WTC11 (cell line): Measurements from ENCODE around the gene YES1. TPM values are rescaled to one million over a fixed set of nuclear protein-coding genes. Genes with fewer than 3 reads are reported as not detected.

ENCODE experiments used
- ATAC-seq: fragments of 200-7000 bp; cut with Tn5 transposase; 2 replicates; pipeline ENCODE4 v1.10.0; 2021; ENCODE audit warnings: mild to moderate bottlenecking, moderate library complexity
- CTCF ChIA-PET: fragments of 300-600 bp; sonication (Branson Sonifier 250); formaldehyde crosslinking; loops from one replicate; lab custom pipeline; 2021; ENCODE audit warnings: antibody characterized with exemption; lab: Charles Lee
- POLR2A ChIA-PET: fragments of 350-600 bp; sonication (Branson Sonifier 250); formaldehyde crosslinking; loops from one replicate; lab custom pipeline; 2021; ENCODE audit warnings: antibody characterized with exemption; lab: Charles Lee
- DNase-seq: peaks from one replicate; pipeline ENCODE4 v3.0.0; 2021; ENCODE audit warnings: low spot score
- H3K27ac Mint-ChIP-seq: 2 replicates; pipeline ENCODE4 v1.8.0; 2021; ENCODE audit warnings: mixed read lengths
- H3K27me3 Mint-ChIP-seq: 2 replicates; pipeline ENCODE4 v1.8.0; 2021; ENCODE audit warnings: low read depth, mild to moderate bottlenecking, moderate library complexity, mixed read lengths
- H3K36me3 Mint-ChIP-seq: 2 replicates; pipeline ENCODE4 v1.8.0; 2021; ENCODE audit warnings: mixed read lengths
- H3K4me1 Mint-ChIP-seq: 2 replicates; pipeline ENCODE4 v1.8.0; 2022; ENCODE audit warnings: mixed read lengths
- H3K4me3 Mint-ChIP-seq: 2 replicates; pipeline ENCODE4 v1.8.0; 2021; ENCODE audit warnings: mild to moderate bottlenecking, moderate library complexity, mixed read lengths
- H3K9me3 Mint-ChIP-seq: 2 replicates; pipeline ENCODE4 v1.8.0; 2021; ENCODE audit warnings: mixed read lengths
- ATF1 ChIP-seq: sonication (generic); formaldehyde crosslinking; IDR thresholded peaks from 2 replicates; pipeline ENCODE4 v1.8.1; 2023; ENCODE audit warnings: mild to moderate bottlenecking, moderate library complexity, missing genetic modification reagents
- ATF3 ChIP-seq: sonication (generic); formaldehyde crosslinking; conservative IDR thresholded peaks from 2 replicates; pipeline ENCODE4 v1.8.1; 2022; ENCODE audit warnings: mild to moderate bottlenecking, missing genetic modification reagents
- CDX4 ChIP-seq: fragments of 250-450 bp; sonication (Bioruptor Pico); IDR thresholded peaks from 2 replicates; pipeline ENCODE4 v1.9.0; 2021; ENCODE audit warnings: moderate library complexity, mild to moderate bottlenecking, inconsistent platforms, borderline replicate concordance
- CREB1 ChIP-seq: sonication (generic); formaldehyde crosslinking; IDR thresholded peaks from 2 replicates; pipeline ENCODE4 v1.8.0; 2023; ENCODE audit warnings: mild to moderate bottlenecking, missing genetic modification reagents
- E2F1 ChIP-seq: sonication (generic); formaldehyde crosslinking; IDR thresholded peaks from 2 replicates; pipeline ENCODE4 v1.8.0; 2022; ENCODE audit warnings: mild to moderate bottlenecking, missing genetic modification reagents
- E2F4 ChIP-seq: sonication (generic); formaldehyde crosslinking; IDR thresholded peaks from 2 replicates; pipeline ENCODE4 v1.8.1; 2022; ENCODE audit warnings: low read depth, mild to moderate bottlenecking, moderate library complexity, missing genetic modification reagents, borderline replicate concordance
- ERG ChIP-seq: fragments of 250-450 bp; sonication (Bioruptor Pico); IDR thresholded peaks from 2 replicates; pipeline ENCODE4 v1.8.0; 2021; ENCODE audit warnings: mild to moderate bottlenecking
- GABPB1 ChIP-seq: sonication (generic); formaldehyde crosslinking; IDR thresholded peaks from 2 replicates; pipeline ENCODE4 v1.8.1; 2023; ENCODE audit warnings: mild to moderate bottlenecking, missing genetic modification reagents
- GRHL2 ChIP-seq: fragments of 250-450 bp; sonication (Bioruptor Pico); IDR thresholded peaks from 2 replicates; pipeline ENCODE4 v1.8.0; 2022; ENCODE audit warnings: mild to moderate bottlenecking, moderate library complexity; ENCODE audit not compliant: insufficient replicate concordance, severe bottlenecking
- IRF2 ChIP-seq: sonication (generic); formaldehyde crosslinking; IDR thresholded peaks from 2 replicates; pipeline ENCODE4 v1.8.0; 2022; ENCODE audit warnings: low read depth, missing genetic modification reagents, borderline replicate concordance
- KAT7 ChIP-seq: sonication (generic); formaldehyde crosslinking; IDR thresholded peaks from 2 replicates; pipeline ENCODE4 v1.8.1; 2023; ENCODE audit warnings: missing genetic modification reagents, mild to moderate bottlenecking, borderline replicate concordance
- MAX ChIP-seq: sonication (generic); formaldehyde crosslinking; IDR thresholded peaks from 2 replicates; pipeline ENCODE4 v1.8.0; 2022; ENCODE audit warnings: mild to moderate bottlenecking, missing genetic modification reagents
- MYBL2 ChIP-seq: sonication (generic); formaldehyde crosslinking; IDR thresholded peaks from 2 replicates; pipeline ENCODE4 v1.8.1; 2023; ENCODE audit warnings: mild to moderate bottlenecking, moderate library complexity, missing genetic modification reagents
- OVOL2 ChIP-seq: fragments of 250-450 bp; sonication (Bioruptor Pico); IDR thresholded peaks from 2 replicates; pipeline ENCODE4 v1.9.0; 2021; ENCODE audit warnings: mild to moderate bottlenecking, borderline replicate concordance
- SMAD4 ChIP-seq: sonication (generic); formaldehyde crosslinking; IDR thresholded peaks from 2 replicates; pipeline ENCODE4 v1.8.0; 2022; ENCODE audit warnings: mild to moderate bottlenecking, missing genetic modification reagents
- TCF7 ChIP-seq: sonication (generic); formaldehyde crosslinking; IDR thresholded peaks from 2 replicates; pipeline ENCODE4 v1.8.0; 2022; ENCODE audit warnings: mild to moderate bottlenecking, low read depth, missing genetic modification reagents, moderate library complexity
- ZMAT4 ChIP-seq: fragments of 250-450 bp; sonication (Bioruptor Pico); IDR thresholded peaks from 2 replicates; pipeline ENCODE4 v1.9.0; 2021; ENCODE audit warnings: mild to moderate bottlenecking
- ZNF138 ChIP-seq: sonication (generic); formaldehyde crosslinking; conservative IDR thresholded peaks from 2 replicates; pipeline ENCODE4 v1.8.1; 2022; ENCODE audit warnings: mild to moderate bottlenecking, moderate library complexity, missing genetic modification reagents
- ZNF232 ChIP-seq: sonication (generic); formaldehyde crosslinking; IDR thresholded peaks from 2 replicates; pipeline ENCODE4 v1.8.0; 2022; ENCODE audit warnings: mild to moderate bottlenecking, missing genetic modification reagents
- ZNF263 ChIP-seq: sonication (generic); formaldehyde crosslinking; IDR thresholded peaks from 2 replicates; pipeline ENCODE4 v1.8.1; 2022; ENCODE audit warnings: low read depth, mild to moderate bottlenecking, moderate library complexity, missing genetic modification reagents
- ZNF416 ChIP-seq: fragments of 250-450 bp; sonication (Bioruptor Pico); IDR thresholded peaks from 2 replicates; pipeline ENCODE4 v1.9.0; 2021; ENCODE audit warnings: mild to moderate bottlenecking, inconsistent platforms
- ZNF425 ChIP-seq: fragments of 250-450 bp; sonication (Bioruptor Pico); conservative IDR thresholded peaks from 2 replicates; pipeline ENCODE4 v1.9.0; 2021; ENCODE audit warnings: mild to moderate bottlenecking
- ZNF512 ChIP-seq: sonication (generic); formaldehyde crosslinking; IDR thresholded peaks from 2 replicates; pipeline ENCODE4 v1.8.1; 2022; ENCODE audit warnings: missing genetic modification reagents, borderline replicate concordance
- ZSCAN18 ChIP-seq: fragments of 250-450 bp; sonication (Bioruptor Pico); IDR thresholded peaks from 2 replicates; pipeline ENCODE4 v2.1.2; 2022; ENCODE audit warnings: mild to moderate bottlenecking, moderate library complexity
- total RNA-seq: library from RNA; stranded (reverse); gene quantifications from 3 replicates; pipeline ENCODE4 v1.2.3, GENCODE V29; 2021

Gene YES1
- total RNA-seq, 1 experiment from 2014 or later = 113 TPM

- no peak for TF ChIP-seq CDX4
- TF ChIP-seq ZNF263 (CRISPR knock-in tag) = no peak
- no peak for TF ChIP-seq CREB1
- no peak for TF ChIP-seq ATF3
- TF ChIP-seq ZNF512 (CRISPR knock-in tag) = no peak
- no peak for TF ChIP-seq ERG (CRISPR knock-in tag)
- TF ChIP-seq TCF7 (CRISPR knock-in tag) = no peak
- no peak for TF ChIP-seq OVOL2
- no peak for TF ChIP-seq GRHL2 (CRISPR knock-in tag)
- TF ChIP-seq ZNF232 (CRISPR knock-in tag) = no peak
- no peak for TF ChIP-seq ZSCAN18 (CRISPR knock-in tag)
- TF ChIP-seq, all 79 proteins: peak for 0
- ChIA-PET CTCF (interaction anchor here (1.0 to 1.3 kb wide), 3 partner anchors 76 to 130 kb away, joined by 3 read pairs; no protein-coding TSS in a partner anchor), POLR2A (no interaction called here)
Measured at GRCh38 chr18:754656-755055, 57.4 kb downstream of the YES1 start.

GRCh38 chr18:750456-750855 is 61.6 kb downstream of the YES1 start:
- H3K27me3 Mint-ChIP-seq = no peaks in the 10 kb centered on the region
- POLR2A ChIA-PET = interaction anchor here (0.6 kb wide), 1 partner anchor 105 kb away, joined by 3 read pairs; no protein-coding TSS in a partner anchor
- H3K36me3 Mint-ChIP-seq = peaks cover 24% of the 10 kb centered on the region
- no peak overlapping the region for H3K4me3 Mint-ChIP-seq
- H3K27ac Mint-ChIP-seq = no peak overlapping the region
- CTCF ChIA-PET = no interaction called here
- DNase-seq (no peak), ATAC-seq (no peak)
- no peaks in the 10 kb centered on the region for H3K9me3 Mint-ChIP-seq
- H3K4me1 Mint-ChIP-seq = no peaks in the 10 kb centered on the region
- no peak for TF ChIP-seq ZMAT4 (CRISPR knock-in tag)
- no peak for TF ChIP-seq MAX (CRISPR knock-in tag)
- TF ChIP-seq IRF2 = no peak
- TF ChIP-seq ZNF425 (CRISPR knock-in tag) = no peak
- TF ChIP-seq MYBL2 (CRISPR knock-in tag) = no peak
- TF ChIP-seq SMAD4 (CRISPR knock-in tag) = no peak
- no peak for TF ChIP-seq E2F4 (CRISPR knock-in tag)
- no peak for TF ChIP-seq GABPB1 (CRISPR knock-in tag)
- TF ChIP-seq CDX4 = no peak
- TF ChIP-seq ZNF138 = no peak
- no peak for TF ChIP-seq E2F1 (CRISPR knock-in tag)
- TF ChIP-seq KAT7 = no peak
- no peak for TF ChIP-seq ATF1 (CRISPR knock-in tag)
- TF ChIP-seq ZNF416 (CRISPR knock-in tag) = no peak
- no peak for TF ChIP-seq CREB1

More at GRCh38 chr18:754656-755055, 57.4 kb downstream of the YES1 start:
- DNase-seq (no peak), ATAC-seq (no peak)
- H3K9me3 Mint-ChIP-seq = no peaks in the 10 kb centered on the region
- no peaks in the 10 kb centered on the region for H3K27me3 Mint-ChIP-seq
- H3K27ac Mint-ChIP-seq = no peak overlapping the region
- no peaks in the 10 kb centered on the region for H3K4me1 Mint-ChIP-seq
- H3K36me3 Mint-ChIP-seq = peaks cover 14% of the 10 kb centered on the region
- no peak overlapping the region for H3K4me3 Mint-ChIP-seq
